Progenitor cell of endocrine pancreas (in vitro differentiated cells): ENCODE results near the gene RAD51B. TPM values are rescaled to one million over a fixed set of nuclear protein-coding genes. Genes with fewer than 3 reads are reported as not detected.

ENCODE experiments used
- DNase-seq: peaks from one replicate; pipeline ENCODE4 v3.0.0; 2021; ENCODE audit warnings: low spot score; ENCODE audit not compliant: unreplicated experiment
- H3K27ac Mint-ChIP-seq: 2 replicates; pipeline ENCODE4 v1.8.0; 2021; ENCODE audit warnings: mild to moderate bottlenecking, moderate library complexity, mixed read lengths
- H3K27me3 Mint-ChIP-seq: 2 replicates; pipeline ENCODE4 v1.8.0; 2021; ENCODE audit warnings: mixed read lengths
- H3K36me3 Mint-ChIP-seq: 2 replicates; pipeline ENCODE4 v1.8.0; 2022; ENCODE audit warnings: mixed read lengths; ENCODE audit not compliant: insufficient read depth
- H3K4me1 Mint-ChIP-seq: 2 replicates; pipeline ENCODE4 v1.8.0; 2021; ENCODE audit warnings: low read depth, mixed read lengths
- H3K4me3 Mint-ChIP-seq: 2 replicates; pipeline ENCODE4 v1.8.0; 2021; ENCODE audit warnings: low read depth, mild to moderate bottlenecking, moderate library complexity, mixed read lengths
- H3K9me3 Mint-ChIP-seq: 2 replicates; pipeline ENCODE4 v1.8.0; 2021; ENCODE audit warnings: low read depth, mixed read lengths
- total RNA-seq: library from RNA; stranded (reverse); gene quantifications from 2 replicates; pipeline ENCODE4 v1.2.1, GENCODE V29; 2021
- TF ChIP-seq, protein P1 (sequence below): fragments of 200-600 bp; sonication (generic); IDR thresholded peaks from one replicate; pipeline ENCODE4 v1.5.0; 2021; ENCODE audit warnings: antibody characterized with exemption, mild to moderate bottlenecking; ENCODE audit not compliant: unreplicated experiment

The RAD51B gene
- total RNA-seq, 1 donor from 2014 or later, result 24.7 TPM

DNA sequence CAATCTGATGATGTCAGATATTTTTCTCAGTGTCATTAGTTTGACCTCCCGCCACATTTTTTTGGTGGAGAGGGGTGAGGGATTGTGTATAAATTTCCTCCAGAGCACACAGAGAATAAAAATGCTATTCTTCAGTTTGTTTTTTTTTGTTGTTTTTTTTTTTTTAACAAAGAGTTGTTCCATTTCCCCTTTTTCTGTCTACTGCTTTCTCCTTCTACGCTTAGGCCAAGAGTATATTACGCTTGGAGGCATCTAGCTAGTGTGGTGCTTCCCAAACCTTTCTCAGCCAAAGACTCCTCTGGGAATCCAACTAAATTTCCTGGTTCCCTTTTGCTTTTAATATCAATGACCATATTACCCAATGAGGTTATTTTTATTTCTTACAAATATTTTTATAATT, 507.7 kb downstream of the RAD51B start:
- no peak overlapping the region for H3K4me3 Mint-ChIP-seq
- no peak overlapping the region for H3K27ac Mint-ChIP-seq
- H3K36me3 Mint-ChIP-seq, result peaks cover 2% of the 10 kb centered on the region
- TF ChIP-seq, protein P1, sequence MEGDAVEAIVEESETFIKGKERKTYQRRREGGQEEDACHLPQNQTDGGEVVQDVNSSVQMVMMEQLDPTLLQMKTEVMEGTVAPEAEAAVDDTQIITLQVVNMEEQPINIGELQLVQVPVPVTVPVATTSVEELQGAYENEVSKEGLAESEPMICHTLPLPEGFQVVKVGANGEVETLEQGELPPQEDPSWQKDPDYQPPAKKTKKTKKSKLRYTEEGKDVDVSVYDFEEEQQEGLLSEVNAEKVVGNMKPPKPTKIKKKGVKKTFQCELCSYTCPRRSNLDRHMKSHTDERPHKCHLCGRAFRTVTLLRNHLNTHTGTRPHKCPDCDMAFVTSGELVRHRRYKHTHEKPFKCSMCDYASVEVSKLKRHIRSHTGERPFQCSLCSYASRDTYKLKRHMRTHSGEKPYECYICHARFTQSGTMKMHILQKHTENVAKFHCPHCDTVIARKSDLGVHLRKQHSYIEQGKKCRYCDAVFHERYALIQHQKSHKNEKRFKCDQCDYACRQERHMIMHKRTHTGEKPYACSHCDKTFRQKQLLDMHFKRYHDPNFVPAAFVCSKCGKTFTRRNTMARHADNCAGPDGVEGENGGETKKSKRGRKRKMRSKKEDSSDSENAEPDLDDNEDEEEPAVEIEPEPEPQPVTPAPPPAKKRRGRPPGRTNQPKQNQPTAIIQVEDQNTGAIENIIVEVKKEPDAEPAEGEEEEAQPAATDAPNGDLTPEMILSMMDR, result no peak
- H3K27me3 Mint-ChIP-seq, result no peaks in the 10 kb centered on the region
- no peaks in the 10 kb centered on the region for H3K9me3 Mint-ChIP-seq
- no peak for DNase-seq
- peaks cover 8% of the 10 kb centered on the region for H3K4me1 Mint-ChIP-seq

DNA sequence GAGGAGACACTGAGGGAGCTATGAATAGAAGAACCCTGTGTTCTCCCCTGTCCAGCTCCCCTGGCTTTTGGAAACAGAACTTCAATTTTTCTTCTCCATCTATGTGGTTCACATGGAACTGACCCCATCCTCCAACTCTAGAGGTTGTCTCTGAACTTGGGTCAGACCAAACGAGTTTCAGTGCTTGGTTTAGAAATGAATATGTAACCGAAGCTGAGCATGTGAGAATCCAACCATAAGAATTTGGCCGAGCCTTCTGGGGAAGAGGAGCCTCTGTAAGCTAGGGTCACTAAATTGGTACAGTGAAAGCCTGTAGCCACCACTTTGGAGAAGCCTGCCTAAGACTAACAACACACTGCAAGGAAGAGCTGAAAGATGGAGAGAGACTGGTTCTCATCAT, 508.9 kb downstream of the RAD51B start:
- Mint-ChIP-seq H3K9me3 (no peaks in the 10 kb centered on the region), H3K36me3 (peaks cover 2% of the 10 kb centered on the region), H3K27me3 (no peaks in the 10 kb centered on the region), H3K4me3 (no peak overlapping the region), H3K27ac (no peak overlapping the region), H3K4me1 (peaks cover 11% of the 10 kb centered on the region)
- TF ChIP-seq, protein P1, result no peak
- no peak for DNase-seq

DNA sequence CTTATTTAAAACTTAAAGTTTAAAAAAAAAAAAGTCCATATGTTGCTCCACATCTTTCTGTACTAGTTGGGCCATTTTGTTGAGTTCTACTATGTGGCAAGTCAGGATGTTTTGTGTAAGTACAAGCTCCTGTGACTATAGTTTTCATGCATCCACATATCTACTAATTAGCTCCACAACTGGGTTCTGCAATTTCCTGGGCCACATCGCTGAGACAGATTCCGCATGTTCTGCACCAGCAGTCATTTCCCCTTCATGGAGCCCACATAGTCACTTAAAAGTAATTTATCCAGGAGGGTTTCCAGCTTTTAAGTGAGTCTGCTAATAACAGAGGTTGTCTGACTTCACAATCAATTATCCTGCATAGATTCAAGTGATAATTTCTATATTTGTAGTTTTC, 511.8 kb downstream of the RAD51B start:
- Mint-ChIP-seq H3K4me3 (no peak overlapping the region), H3K27me3 (no peaks in the 10 kb centered on the region), H3K27ac (no peak overlapping the region), H3K4me1 (peaks cover 13% of the 10 kb centered on the region), H3K9me3 (no peaks in the 10 kb centered on the region), H3K36me3 (no peaks in the 10 kb centered on the region)
- TF ChIP-seq, protein P1, result no peak
- no peak for DNase-seq

DNA sequence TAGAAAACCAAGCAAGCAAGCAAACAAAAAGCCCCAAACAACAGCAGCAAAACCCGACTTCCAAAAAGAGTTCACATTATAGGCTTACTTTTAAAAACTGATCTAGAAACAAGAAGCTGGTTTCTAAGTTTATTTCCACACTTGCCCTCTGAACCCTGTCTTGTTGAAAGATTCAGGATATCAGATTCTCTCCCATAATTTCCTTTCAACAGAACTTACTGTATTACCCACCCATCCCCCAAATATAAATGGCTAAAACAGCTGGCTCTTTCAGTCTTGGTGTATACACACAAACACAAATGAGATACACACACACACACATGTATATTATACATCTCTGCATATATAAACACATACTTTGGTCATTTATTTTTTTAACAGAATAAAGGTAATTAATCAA, 512.4 kb downstream of the RAD51B start:
- Mint-ChIP-seq H3K4me3 (no peak overlapping the region), H3K27me3 (no peaks in the 10 kb centered on the region), H3K9me3 (no peaks in the 10 kb centered on the region), H3K27ac (no peak overlapping the region), H3K4me1 (peaks cover 13% of the 10 kb centered on the region), H3K36me3 (no peaks in the 10 kb centered on the region)
- DNase-seq, result no peak
- TF ChIP-seq, protein P1, result no peak

DNA sequence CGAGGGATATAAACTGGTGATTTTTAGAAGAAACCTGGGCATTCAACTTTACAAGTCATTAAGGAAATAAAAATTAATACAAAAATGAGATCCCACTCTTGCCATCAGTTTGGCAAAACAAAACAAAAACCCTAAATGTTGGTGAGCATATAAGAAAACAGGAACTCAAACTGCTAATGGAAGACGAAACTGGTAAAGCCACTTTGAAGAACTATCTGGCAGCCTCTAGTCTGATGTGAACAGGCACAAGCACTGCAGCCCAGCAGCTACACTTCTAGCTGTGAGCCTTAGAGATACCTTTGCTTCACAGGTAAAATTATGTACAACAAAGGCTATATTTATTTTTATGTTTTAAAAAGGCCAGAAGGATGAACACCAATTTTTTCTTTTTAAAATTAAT, 513.7 kb downstream of the RAD51B start:
- Mint-ChIP-seq H3K9me3 (no peaks in the 10 kb centered on the region), H3K4me3 (no peak overlapping the region), H3K4me1 (peaks cover 12% of the 10 kb centered on the region), H3K36me3 (no peaks in the 10 kb centered on the region), H3K27ac (peak overlapping the region; percentile 59), H3K27me3 (no peaks in the 10 kb centered on the region)
- TF ChIP-seq, protein P1, result no peak
- DNase-seq, result no peak
